GM12878 (cell line): ENCODE measurements around the gene PPP6R2.
A peak's percentile ranks its signal among the peaks of the same experiment; 100 is the strongest.

Source experiments
- CREB1 ChIP-seq: IDR thresholded peaks from 2 replicates; pipeline ENCODE4 v1.6.1; 2012; ENCODE audit warnings: low read depth, mild to moderate bottlenecking, inconsistent platforms
- EP300 ChIP-seq, 2 experiments: fragments of 150-350 bp in 1 of 2; IDR thresholded peaks; 2 replicates each; pipeline ENCODE4 v1.6.1; 2011 to 2012; ENCODE audit warnings: low read depth in 2 of 2, low read length in 2 of 2, borderline replicate concordance in 1 of 2, improper control_type of control experiment in 1 of 2, inconsistent platforms in 1 of 2; ENCODE audit not compliant: control insufficient read depth in 1 of 2
- GABPA ChIP-seq: IDR thresholded peaks from 2 replicates; pipeline ENCODE4 v1.6.1; 2014; ENCODE audit warnings: antibody characterized with exemption, low read depth, mild to moderate bottlenecking, inconsistent platforms
- KDM1A ChIP-seq: fragments of 200-600 bp; sonication (generic); IDR thresholded peaks from 2 replicates; pipeline ENCODE4 v1.6.1; 2016; ENCODE audit warnings: borderline replicate concordance
- NFYB ChIP-seq: IDR thresholded peaks from 2 replicates; pipeline ENCODE4 v1.6.1; 2011; ENCODE audit warnings: low read depth, mild to moderate bottlenecking, low read length, improper control_type of control experiment, moderate library complexity; ENCODE audit not compliant: insufficient read depth
- PBX3 ChIP-seq: IDR thresholded peaks from 2 replicates; pipeline ENCODE4 v1.6.1; 2011; ENCODE audit warnings: mild to moderate bottlenecking, low read depth, low read length, moderate library complexity; ENCODE audit not compliant: insufficient replicate concordance
- POLR2A ChIP-seq: IDR thresholded peaks from 2 replicates; pipeline ENCODE4 v1.6.1; 2011; ENCODE audit warnings: low read depth, mild to moderate bottlenecking, low read length
- RAD21 ChIP-seq: IDR thresholded peaks from 2 replicates; pipeline ENCODE4 v1.6.1; 2011; ENCODE audit warnings: mild to moderate bottlenecking, low read depth, low read length, moderate library complexity; ENCODE audit not compliant: insufficient read depth
- SIN3A ChIP-seq: IDR thresholded peaks from 2 replicates; pipeline ENCODE4 v1.6.1; 2012; ENCODE audit warnings: low read depth, low read length, improper control_type of control experiment
- SREBF2 ChIP-seq: IDR thresholded peaks from 2 replicates; pipeline ENCODE4 v1.6.1; 2012; ENCODE audit warnings: mild to moderate bottlenecking, low read length
- TF ChIP-seq, protein P1 (sequence below): fragments of 450-650 bp; IDR thresholded peaks from 2 replicates; pipeline ENCODE4 v1.6.1; 2017; ENCODE audit warnings: low read depth, mild to moderate bottlenecking, moderate library complexity
- TF ChIP-seq, protein P2 (sequence below), 3 experiments: IDR thresholded peaks in 2 of 3; conservative IDR thresholded peaks in 1 of 3; 2 replicates each; pipeline ENCODE4 v1.5.1; 2011; ENCODE audit warnings: low read depth in 3 of 3, low read length in 3 of 3, mild to moderate bottlenecking in 3 of 3, control low read depth in 2 of 3, moderate library complexity in 2 of 3, inconsistent platforms in 1 of 3, mixed read lengths in 1 of 3; ENCODE audit not compliant: control insufficient read depth in 2 of 3, insufficient read depth in 1 of 3; ENCODE audit errors: extremely low read depth in 1 of 3
- TF ChIP-seq, protein P3 (sequence below): IDR thresholded peaks from 2 replicates; pipeline ENCODE4 v1.6.1; 2012; ENCODE audit warnings: low read depth, low read length, improper control_type of control experiment

DNA sequence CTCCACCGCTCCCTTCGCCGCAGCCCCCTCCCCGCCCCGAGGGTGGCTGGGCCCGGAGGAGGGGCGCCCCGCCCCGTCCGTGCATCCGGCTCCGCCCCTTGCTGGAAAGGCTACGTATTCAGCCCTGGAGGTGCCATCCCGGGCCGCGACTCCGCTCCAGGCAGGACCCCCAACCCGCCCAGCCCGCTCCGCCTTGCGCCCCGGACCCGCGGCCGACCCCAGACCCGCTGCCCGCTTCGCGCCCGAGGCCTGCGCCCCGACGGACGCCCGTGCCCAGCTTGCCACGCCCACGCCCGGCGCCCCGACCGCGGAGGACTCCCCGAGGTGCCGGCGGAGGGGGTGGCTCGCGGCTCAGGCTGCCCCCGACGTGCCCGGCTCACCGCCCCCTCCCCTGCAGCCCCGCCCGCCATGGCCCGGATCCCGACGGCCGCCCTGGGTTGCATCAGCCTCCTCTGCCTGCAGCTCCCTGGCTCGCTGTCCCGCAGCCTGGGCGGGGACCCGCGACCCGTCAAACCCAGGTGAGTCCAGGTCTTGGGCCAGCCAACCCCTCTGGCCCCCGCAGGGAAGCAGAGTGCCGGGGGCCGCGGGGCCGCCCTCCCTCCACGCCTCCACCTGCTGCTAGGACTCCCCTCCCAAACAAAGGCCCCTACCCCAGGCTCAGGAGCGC is 138.4 kb downstream of the PPP6R2 start, which contains the start of gene ADM2:
- TF ChIP-seq RAD21 (no peak), KDM1A (no peak), CREB1 (no peak), NFYB (no peak), POLR2A (peak; percentile 54; the same call in 1 of the 2 replicates), PBX3 (no peak), SREBF2 (no peak), GABPA (no peak), EP300 (IDR thresholded peaks at IDR 0.05; ENCODE audit: borderline replicate concordance in 1 of 2, control insufficient read depth in 1 of 2, low read depth in 2 of 2, low read length in 2 of 2) (no peak), SIN3A (no peak)
- TF ChIP-seq, protein P1, sequence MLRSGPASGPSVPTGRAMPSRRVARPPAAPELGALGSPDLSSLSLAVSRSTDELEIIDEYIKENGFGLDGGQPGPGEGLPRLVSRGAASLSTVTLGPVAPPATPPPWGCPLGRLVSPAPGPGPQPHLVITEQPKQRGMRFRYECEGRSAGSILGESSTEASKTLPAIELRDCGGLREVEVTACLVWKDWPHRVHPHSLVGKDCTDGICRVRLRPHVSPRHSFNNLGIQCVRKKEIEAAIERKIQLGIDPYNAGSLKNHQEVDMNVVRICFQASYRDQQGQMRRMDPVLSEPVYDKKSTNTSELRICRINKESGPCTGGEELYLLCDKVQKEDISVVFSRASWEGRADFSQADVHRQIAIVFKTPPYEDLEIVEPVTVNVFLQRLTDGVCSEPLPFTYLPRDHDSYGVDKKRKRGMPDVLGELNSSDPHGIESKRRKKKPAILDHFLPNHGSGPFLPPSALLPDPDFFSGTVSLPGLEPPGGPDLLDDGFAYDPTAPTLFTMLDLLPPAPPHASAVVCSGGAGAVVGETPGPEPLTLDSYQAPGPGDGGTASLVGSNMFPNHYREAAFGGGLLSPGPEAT, result no peak
- TF ChIP-seq, protein P2, sequence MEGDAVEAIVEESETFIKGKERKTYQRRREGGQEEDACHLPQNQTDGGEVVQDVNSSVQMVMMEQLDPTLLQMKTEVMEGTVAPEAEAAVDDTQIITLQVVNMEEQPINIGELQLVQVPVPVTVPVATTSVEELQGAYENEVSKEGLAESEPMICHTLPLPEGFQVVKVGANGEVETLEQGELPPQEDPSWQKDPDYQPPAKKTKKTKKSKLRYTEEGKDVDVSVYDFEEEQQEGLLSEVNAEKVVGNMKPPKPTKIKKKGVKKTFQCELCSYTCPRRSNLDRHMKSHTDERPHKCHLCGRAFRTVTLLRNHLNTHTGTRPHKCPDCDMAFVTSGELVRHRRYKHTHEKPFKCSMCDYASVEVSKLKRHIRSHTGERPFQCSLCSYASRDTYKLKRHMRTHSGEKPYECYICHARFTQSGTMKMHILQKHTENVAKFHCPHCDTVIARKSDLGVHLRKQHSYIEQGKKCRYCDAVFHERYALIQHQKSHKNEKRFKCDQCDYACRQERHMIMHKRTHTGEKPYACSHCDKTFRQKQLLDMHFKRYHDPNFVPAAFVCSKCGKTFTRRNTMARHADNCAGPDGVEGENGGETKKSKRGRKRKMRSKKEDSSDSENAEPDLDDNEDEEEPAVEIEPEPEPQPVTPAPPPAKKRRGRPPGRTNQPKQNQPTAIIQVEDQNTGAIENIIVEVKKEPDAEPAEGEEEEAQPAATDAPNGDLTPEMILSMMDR (IDR thresholded peaks at IDR 0.05 in 2 of 3, conservative IDR thresholded peaks at IDR 0.05 in 1 of 3; ENCODE audit: control insufficient read depth in 2 of 3, extremely low read depth in 1 of 3, insufficient read depth in 1 of 3, low read depth in 3 of 3, low read length in 3 of 3), result no peak
- TF ChIP-seq, protein P3, sequence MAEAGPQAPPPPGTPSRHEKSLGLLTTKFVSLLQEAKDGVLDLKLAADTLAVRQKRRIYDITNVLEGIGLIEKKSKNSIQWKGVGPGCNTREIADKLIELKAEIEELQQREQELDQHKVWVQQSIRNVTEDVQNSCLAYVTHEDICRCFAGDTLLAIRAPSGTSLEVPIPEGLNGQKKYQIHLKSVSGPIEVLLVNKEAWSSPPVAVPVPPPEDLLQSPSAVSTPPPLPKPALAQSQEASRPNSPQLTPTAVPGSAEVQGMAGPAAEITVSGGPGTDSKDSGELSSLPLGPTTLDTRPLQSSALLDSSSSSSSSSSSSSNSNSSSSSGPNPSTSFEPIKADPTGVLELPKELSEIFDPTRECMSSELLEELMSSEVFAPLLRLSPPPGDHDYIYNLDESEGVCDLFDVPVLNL, result no peak
